ENCODE measurements around the gene ROR1. TPM values are rescaled to one million over a fixed set of nuclear protein-coding genes. Genes with fewer than 3 reads are reported as not detected.

The ROR1 gene
- total and polyA plus RNA-seq, 12 donors = 2.9 to 36.2 (median 15.3) TPM

GRCh38 chr1:64060611-64061302, 286.9 kb downstream of the ROR1 start:
- H3K4me3 ChIP-seq = no peak overlapping the region
- DNase-seq (no peak), ATAC-seq (peak in 1 of 8 donors; percentile 39)
- intact Hi-C loops (cut with DNase I) = no loop called here
- WGBS, 2 donors = 68 to 73% methylated on average over 2 of the region's 2 CpGs
- H3K27me3 ChIP-seq = no peaks in the 10 kb centered on the region
- no peak for TF ChIP-seq CTCF (IDR thresholded peaks at IDR 0.05)
- H3K36me3 ChIP-seq = no peaks in the 10 kb centered on the region
- peaks cover 0 to 23% (median 13%) of the 10 kb centered on the region in 11 donors for H3K9me3 ChIP-seq
- peaks cover 0 to 11% (median 0%) of the 10 kb centered on the region in 9 donors for H3K4me1 ChIP-seq
- H3K27ac ChIP-seq = no peak overlapping the region

- ATAC-seq = no peak
Measured at GRCh38 chr1:64061430-64062104, 287.8 kb downstream of the ROR1 start.

GRCh38 chr1:64062529-64062928, 288.7 kb downstream of the ROR1 start:
- no peak for TF ChIP-seq CTCF (IDR thresholded peaks at IDR 0.05)
- peaks cover 0 to 14% (median 0%) of the 10 kb centered on the region in 9 donors for H3K4me1 ChIP-seq
- H3K27ac ChIP-seq = no peak overlapping the region
- H3K27me3 ChIP-seq = no peaks in the 10 kb centered on the region
- no peak overlapping the region for H3K4me3 ChIP-seq
- ATAC-seq (no peak), DNase-seq (no peak)
- intact Hi-C loops (cut with DNase I) = no loop called here
- H3K9me3 ChIP-seq = peaks cover 0 to 21% (median 13%) of the 10 kb centered on the region in 11 donors
- no peaks in the 10 kb centered on the region for H3K36me3 ChIP-seq
- WGBS, 2 donors = 84 to 86% methylated on average over 6 of the region's 6 CpGs

More at GRCh38 chr1:64061430-64062104, 287.8 kb downstream of the ROR1 start:
- no peak overlapping the region for H3K4me3 ChIP-seq
- intact Hi-C loops (cut with DNase I) = no loop called here
- no peaks in the 10 kb centered on the region for H3K27me3 ChIP-seq
- DNase-seq = no peak
- no peak overlapping the region for H3K27ac ChIP-seq
- H3K4me1 ChIP-seq = peaks cover 0 to 14% (median 0%) of the 10 kb centered on the region in 9 donors
- H3K36me3 ChIP-seq = no peaks in the 10 kb centered on the region
- no peak for TF ChIP-seq CTCF (IDR thresholded peaks at IDR 0.05)
- peaks cover 0 to 23% (median 13%) of the 10 kb centered on the region in 11 donors for H3K9me3 ChIP-seq
- 93 to 98% methylated on average over 2 of the region's 2 CpGs for WGBS, 2 donors

GRCh38 chr1:64062941-64063581, 289.2 kb downstream of the ROR1 start:
- ATAC-seq (no peak), DNase-seq (no peak)
- intact Hi-C loops (cut with DNase I) = no loop called here
- 59 to 70% methylated on average over 2 of the region's 2 CpGs for WGBS, 2 donors
- Histone ChIP-seq H3K9me3 (peaks cover 0 to 16% (median 10%) of the 10 kb centered on the region in 11 donors), H3K27me3 (no peaks in the 10 kb centered on the region), H3K36me3 (no peaks in the 10 kb centered on the region), H3K4me1 (peaks cover 0 to 14% (median 0%) of the 10 kb centered on the region in 9 donors), H3K4me3 (no peak overlapping the region), H3K27ac (no peak overlapping the region)
- no peak for TF ChIP-seq CTCF (IDR thresholded peaks at IDR 0.05)

Data from heart right ventricle (tissue), 16 donors.